ENCODE results near the gene CLTC. TPM values are rescaled to one million over a fixed set of nuclear protein-coding genes. Genes with fewer than 3 reads are reported as not detected.

Gene CLTC
- total and polyA plus RNA-seq, 3 experiments from 2014 or later, result 41.1 to 183 (median 177) TPM

GRCh38 chr17:59634632-59635541 is 15.2 kb downstream of the CLTC start:
- H3K27me3 ChIP-seq (ENCODE audit: insufficient read depth, low read length, poor library complexity, severe bottlenecking), result no peaks in the 10 kb centered on the region
- Mint-ChIP-seq H3K27me3 (no peaks in the 10 kb centered on the region), H3K4me3 (peak overlapping the region in 1 of 7 donors; percentile 26), H3K27ac (peak overlapping the region in 7 of 8 donors; percentile 19 to 82 (median 42)), H3K4me1 (peaks cover 51 to 76% (median 70%) of the 10 kb centered on the region in 3 donors), H3K9me3 (no peaks in the 10 kb centered on the region), H3K36me3 (peaks cover 0 to 16% (median 3%) of the 10 kb centered on the region in 3 donors)
- no peak overlapping the region for H3K27ac ChIP-seq (ENCODE audit: low read depth, low read length)
- ChIA-PET CTCF (no interaction called here), POLR2A (no interaction called here)
- no peak for DNase-seq
- no peaks in the 10 kb centered on the region for H3K36me3 ChIP-seq (ENCODE audit: insufficient read depth, low read length)
- H3K4me3 ChIP-seq (ENCODE audit: low read length), result no peak overlapping the region
- no peaks in the 10 kb centered on the region for H3K9me3 ChIP-seq (ENCODE audit: low read length)
- peaks cover 40% of the 10 kb centered on the region for H3K4me1 ChIP-seq (ENCODE audit: insufficient read depth, low read length)

- Mint-ChIP-seq H3K27ac (peak overlapping the region in 2 of 8 donors; percentile 29 to 84), H3K4me3 (peak overlapping the region in 1 of 7 donors; percentile 2), H3K27me3 (no peaks in the 10 kb centered on the region), H3K36me3 (peaks cover 0 to 9% (median 1%) of the 10 kb centered on the region in 3 donors), H3K9me3 (no peaks in the 10 kb centered on the region), H3K4me1 (peaks cover 57 to 85% (median 76%) of the 10 kb centered on the region in 3 donors)
- ChIA-PET CTCF (interaction anchor here (0.9 kb wide), 2 partner anchors 18 to 112 kb away, joined by 3 read pairs; partner anchors contain the start of gene CLTC), POLR2A (no interaction called here)
- H3K27me3 ChIP-seq (ENCODE audit: insufficient read depth, low read length, poor library complexity, severe bottlenecking), result no peaks in the 10 kb centered on the region
- H3K9me3 ChIP-seq (ENCODE audit: low read length), result no peaks in the 10 kb centered on the region
- H3K27ac ChIP-seq (ENCODE audit: low read depth, low read length), result no peak overlapping the region
- H3K4me1 ChIP-seq (ENCODE audit: insufficient read depth, low read length), result peaks cover 51% of the 10 kb centered on the region
- no peak overlapping the region for H3K4me3 ChIP-seq (ENCODE audit: low read length)
- no peaks in the 10 kb centered on the region for H3K36me3 ChIP-seq (ENCODE audit: insufficient read depth, low read length)
- DNase-seq, result no peak
Measured at GRCh38 chr17:59637611-59638310, 18.1 kb downstream of the CLTC start.

GRCh38 chr17:59638553-59638952 is 18.9 kb downstream of the CLTC start:
- H3K36me3 ChIP-seq (ENCODE audit: insufficient read depth, low read length), result no peaks in the 10 kb centered on the region
- Mint-ChIP-seq H3K27me3 (no peaks in the 10 kb centered on the region), H3K4me3 (no peak overlapping the region), H3K27ac (peak overlapping the region in 2 of 8 donors; percentile 18 to 73), H3K9me3 (no peaks in the 10 kb centered on the region), H3K36me3 (peaks cover 0 to 11% (median 1%) of the 10 kb centered on the region in 3 donors), H3K4me1 (peaks cover 56 to 85% (median 76%) of the 10 kb centered on the region in 3 donors)
- no peaks in the 10 kb centered on the region for H3K27me3 ChIP-seq (ENCODE audit: insufficient read depth, low read length, poor library complexity, severe bottlenecking)
- ChIA-PET POLR2A (no interaction called here), CTCF (no interaction called here)
- no peaks in the 10 kb centered on the region for H3K9me3 ChIP-seq (ENCODE audit: low read length)
- no peak overlapping the region for H3K4me3 ChIP-seq (ENCODE audit: low read length)
- H3K27ac ChIP-seq (ENCODE audit: low read depth, low read length), result no peak overlapping the region
- H3K4me1 ChIP-seq (ENCODE audit: insufficient read depth, low read length), result peaks cover 47% of the 10 kb centered on the region
- DNase-seq, result no peak

- no peak overlapping the region for H3K4me3 ChIP-seq (ENCODE audit: low read length)
- Mint-ChIP-seq H3K27me3 (no peaks in the 10 kb centered on the region), H3K4me3 (peak overlapping the region; percentile 2 to 74 (median 67)), H3K27ac (peak overlapping the region in 7 of 8 donors; percentile 1 to 83 (median 77)), H3K36me3 (peaks cover 0 to 39% (median 5%) of the 10 kb centered on the region in 3 donors), H3K4me1 (peaks cover 50 to 71% (median 67%) of the 10 kb centered on the region in 3 donors), H3K9me3 (no peaks in the 10 kb centered on the region)
- peak in 2 of 5 donors; percentile 25 to 26 for DNase-seq
- no peaks in the 10 kb centered on the region for H3K27me3 ChIP-seq (ENCODE audit: insufficient read depth, low read length, poor library complexity, severe bottlenecking)
- H3K4me1 ChIP-seq (ENCODE audit: insufficient read depth, low read length), result peaks cover 30% of the 10 kb centered on the region
- H3K27ac ChIP-seq (ENCODE audit: low read depth, low read length), result no peak overlapping the region
- H3K36me3 ChIP-seq (ENCODE audit: insufficient read depth, low read length), result peaks cover 9% of the 10 kb centered on the region
- H3K9me3 ChIP-seq (ENCODE audit: low read length), result no peaks in the 10 kb centered on the region
- ChIA-PET CTCF (no interaction called here), POLR2A (interaction anchor here (1.6 kb wide), 1 partner anchor 23 kb away, joined by 7 read pairs; the partner anchor contains the start of gene CLTC)
Measured at GRCh38 chr17:59641799-59642484, 22.2 kb downstream of the CLTC start.

- Mint-ChIP-seq H3K4me3 (peak overlapping the region in 3 of 7 donors; percentile 67 to 70 (median 69)), H3K27ac (peak overlapping the region in 7 of 8 donors; percentile 8 to 83 (median 79)), H3K4me1 (peaks cover 50 to 72% (median 68%) of the 10 kb centered on the region in 3 donors), H3K27me3 (no peaks in the 10 kb centered on the region), H3K9me3 (no peaks in the 10 kb centered on the region), H3K36me3 (peaks cover 0 to 45% (median 5%) of the 10 kb centered on the region in 3 donors)
- ChIA-PET CTCF (no interaction called here), POLR2A (interaction anchor here (1.6 kb wide), 1 partner anchor 23 kb away, joined by 7 read pairs; the partner anchor contains the start of gene CLTC)
- no peak overlapping the region for H3K4me3 ChIP-seq (ENCODE audit: low read length)
- H3K27ac ChIP-seq (ENCODE audit: low read depth, low read length), result no peak overlapping the region
- H3K4me1 ChIP-seq (ENCODE audit: insufficient read depth, low read length), result peaks cover 30% of the 10 kb centered on the region
- H3K27me3 ChIP-seq (ENCODE audit: insufficient read depth, low read length, poor library complexity, severe bottlenecking), result no peaks in the 10 kb centered on the region
- H3K36me3 ChIP-seq (ENCODE audit: insufficient read depth, low read length), result peaks cover 13% of the 10 kb centered on the region
- no peaks in the 10 kb centered on the region for H3K9me3 ChIP-seq (ENCODE audit: low read length)
- no peak for DNase-seq
Measured at GRCh38 chr17:59642565-59642964, 22.9 kb downstream of the CLTC start.

- H3K36me3 Mint-ChIP-seq, result peaks cover 0 to 50% (median 10%) of the 10 kb centered on the region in 3 donors
- no peaks in the 10 kb centered on the region for H3K27me3 ChIP-seq (ENCODE audit: insufficient read depth, low read length, poor library complexity, severe bottlenecking)
- no peak for DNase-seq
- H3K4me3 Mint-ChIP-seq, result peak overlapping the region in 1 of 7 donors; percentile 4
- H3K4me1 ChIP-seq (ENCODE audit: insufficient read depth, low read length), result peaks cover 30% of the 10 kb centered on the region
- H3K27ac Mint-ChIP-seq, result peak overlapping the region in 5 of 8 donors; percentile 24 to 88 (median 43)
- H3K4me1 Mint-ChIP-seq, result peaks cover 51 to 68% (median 65%) of the 10 kb centered on the region in 3 donors
- H3K4me3 ChIP-seq (ENCODE audit: low read length), result no peak overlapping the region
- H3K27ac ChIP-seq (ENCODE audit: low read depth, low read length), result no peak overlapping the region
- H3K27me3 Mint-ChIP-seq, result no peaks in the 10 kb centered on the region
- ChIA-PET POLR2A (interaction anchor here (0.5 to 1.6 kb wide), 2 partner anchors 24 to 1293 kb away, joined by 5 to 7 read pairs; partner anchors contain the start of gene CLTC), CTCF (no interaction called here)
- H3K9me3 ChIP-seq (ENCODE audit: low read length), result no peaks in the 10 kb centered on the region
- no peaks in the 10 kb centered on the region for H3K9me3 Mint-ChIP-seq
- peaks cover 21% of the 10 kb centered on the region for H3K36me3 ChIP-seq (ENCODE audit: insufficient read depth, low read length)
Measured at GRCh38 chr17:59643159-59644140, 23.8 kb downstream of the CLTC start.

- Histone ChIP-seq H3K36me3 (ENCODE audit: insufficient read depth, low read length) (peaks cover 34% of the 10 kb centered on the region), H3K4me3 (ENCODE audit: low read length) (no peak overlapping the region)
- POLR2A ChIA-PET, result no interaction called here
Measured at GRCh38 chr17:59647288-59647687, 27.6 kb downstream of the CLTC start.

More at GRCh38 chr17:59647288-59647687, 27.6 kb downstream of the CLTC start:
- peaks cover 4 to 82% (median 16%) of the 10 kb centered on the region in 3 donors for H3K36me3 Mint-ChIP-seq
- DNase-seq, result no peak
- no peak overlapping the region for H3K4me3 Mint-ChIP-seq
- H3K4me1 ChIP-seq (ENCODE audit: insufficient read depth, low read length), result peaks cover 12% of the 10 kb centered on the region
- H3K9me3 Mint-ChIP-seq, result no peaks in the 10 kb centered on the region
- peaks cover 48 to 64% (median 61%) of the 10 kb centered on the region in 3 donors for H3K4me1 Mint-ChIP-seq
- no peaks in the 10 kb centered on the region for H3K9me3 ChIP-seq (ENCODE audit: low read length)
- H3K27me3 Mint-ChIP-seq, result no peaks in the 10 kb centered on the region
- no peaks in the 10 kb centered on the region for H3K27me3 ChIP-seq (ENCODE audit: insufficient read depth, low read length, poor library complexity, severe bottlenecking)
- H3K27ac ChIP-seq (ENCODE audit: low read depth, low read length), result no peak overlapping the region
- CTCF ChIA-PET, result no interaction called here
- H3K27ac Mint-ChIP-seq, result no peak overlapping the region

All from CD8-positive, alpha-beta memory T cell (primary cell).